MCF 10A (cell line): ENCODE measurements around the gene SLC6A11. TPM values are rescaled to one million over a fixed set of nuclear protein-coding genes. Genes with fewer than 3 reads are reported as not detected.

Experiments used
- BruUV-seq: library from RNA; stranded (reverse); fragments of 400-500 nt; replicated peaks from 2 replicates; lab custom pipeline; 2021; lab: Mats Ljungman, UMichigan
- CTCF ChIA-PET: fragments of 300-600 bp; sonication (Branson Sonifier 250); formaldehyde crosslinking; extraction: SDS; loops from one replicate; lab custom pipeline; 2021; ENCODE audit warnings: antibody characterized with exemption, inconsistent platforms; lab: Yijun Ruan, JAX
- POLR2A ChIA-PET: fragments of 300-600, 350-650 bp; sonication (Branson Sonifier 250); formaldehyde crosslinking; extraction: SDS; loops from one replicate; lab custom pipeline; 2020; ENCODE audit warnings: antibody characterized with exemption, inconsistent platforms; lab: Yijun Ruan, JAX
- DNase-seq: peaks from one replicate; pipeline ENCODE4 v3.0.0-alpha.2; 2018; ENCODE audit not compliant: unreplicated experiment
- H3K27ac Mint-ChIP-seq: one replicate; pipeline ENCODE4 v1.8.0; 2022; ENCODE audit warnings: mild to moderate bottlenecking, low read depth, mixed read lengths; ENCODE audit not compliant: unreplicated experiment
- H3K27me3 Mint-ChIP-seq: one replicate; pipeline ENCODE4 v1.8.0; 2022; ENCODE audit warnings: mixed read lengths; ENCODE audit not compliant: insufficient read depth, unreplicated experiment
- H3K36me3 Mint-ChIP-seq: one replicate; pipeline ENCODE4 v1.8.0; 2022; ENCODE audit warnings: mild to moderate bottlenecking, moderate library complexity, mixed read lengths; ENCODE audit not compliant: insufficient read depth, unreplicated experiment
- H3K4me1 Mint-ChIP-seq: one replicate; pipeline ENCODE4 v1.8.0; 2022; ENCODE audit warnings: mixed read lengths; ENCODE audit not compliant: insufficient read depth, unreplicated experiment
- H3K4me3 Mint-ChIP-seq: one replicate; pipeline ENCODE4 v1.8.0; 2022; ENCODE audit warnings: mild to moderate bottlenecking, moderate library complexity, mixed read lengths; ENCODE audit not compliant: unreplicated experiment
- H3K9me3 Mint-ChIP-seq: one replicate; pipeline ENCODE4 v1.8.0; 2022; ENCODE audit warnings: mixed read lengths; ENCODE audit not compliant: unreplicated experiment
- intact Hi-C: fragments of 100-400 bp; cut with micrococcal nuclease; formaldehyde crosslinking; loops from 2 replicates; pipeline ENCODE4 v1.14.1; 2022
- total RNA-seq: library from RNA; stranded (reverse); gene quantifications from 2 replicates; pipeline ENCODE4 v1.2.3, GENCODE V29; 2022
- TF ChIP-seq, protein P1 (sequence below): fragments of 200-600 bp; IDR thresholded peaks from one replicate; pipeline ENCODE4 v1.8.0; 2022; ENCODE audit warnings: antibody characterized with exemption, mild to moderate bottlenecking; ENCODE audit not compliant: unreplicated experiment

The SLC6A11 gene
- total RNA-seq, 1 experiment from 2014 or later = 1.4 TPM

DNA sequence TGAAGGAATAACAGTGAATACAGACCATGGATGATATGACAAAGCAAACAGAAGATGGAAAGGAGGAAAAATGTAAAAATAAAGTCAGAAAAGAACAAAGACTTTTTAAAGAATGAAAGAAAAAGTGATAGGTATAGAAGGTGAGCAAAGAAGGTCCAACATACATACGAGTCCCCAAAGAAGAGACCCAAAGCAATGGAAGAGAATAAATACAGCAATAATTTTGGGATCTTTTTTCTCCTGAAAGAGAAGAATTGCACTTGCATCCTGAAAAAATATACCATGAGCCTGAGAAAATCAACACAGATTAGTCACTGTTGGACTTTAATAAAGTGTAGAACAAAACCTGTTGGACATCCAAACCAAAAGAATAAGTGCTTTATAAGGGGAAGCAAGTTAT is 91.2 kb downstream of the SLC6A11 start:
- Mint-ChIP-seq H3K36me3 (no peaks in the 10 kb centered on the region), H3K4me1 (no peaks in the 10 kb centered on the region), H3K27ac (no peak overlapping the region), H3K9me3 (peaks cover 38% of the 10 kb centered on the region), H3K4me3 (no peak overlapping the region), H3K27me3 (no peaks in the 10 kb centered on the region)
- BruUV-seq = no TSS peak
- DNase-seq = no peak
- CTCF ChIA-PET = interaction anchor here (0.5 to 1.5 kb wide), 2 partner anchors 38 to 1984 kb away, joined by 3 read pairs; no protein-coding TSS in a partner anchor
- TF ChIP-seq, protein P1, sequence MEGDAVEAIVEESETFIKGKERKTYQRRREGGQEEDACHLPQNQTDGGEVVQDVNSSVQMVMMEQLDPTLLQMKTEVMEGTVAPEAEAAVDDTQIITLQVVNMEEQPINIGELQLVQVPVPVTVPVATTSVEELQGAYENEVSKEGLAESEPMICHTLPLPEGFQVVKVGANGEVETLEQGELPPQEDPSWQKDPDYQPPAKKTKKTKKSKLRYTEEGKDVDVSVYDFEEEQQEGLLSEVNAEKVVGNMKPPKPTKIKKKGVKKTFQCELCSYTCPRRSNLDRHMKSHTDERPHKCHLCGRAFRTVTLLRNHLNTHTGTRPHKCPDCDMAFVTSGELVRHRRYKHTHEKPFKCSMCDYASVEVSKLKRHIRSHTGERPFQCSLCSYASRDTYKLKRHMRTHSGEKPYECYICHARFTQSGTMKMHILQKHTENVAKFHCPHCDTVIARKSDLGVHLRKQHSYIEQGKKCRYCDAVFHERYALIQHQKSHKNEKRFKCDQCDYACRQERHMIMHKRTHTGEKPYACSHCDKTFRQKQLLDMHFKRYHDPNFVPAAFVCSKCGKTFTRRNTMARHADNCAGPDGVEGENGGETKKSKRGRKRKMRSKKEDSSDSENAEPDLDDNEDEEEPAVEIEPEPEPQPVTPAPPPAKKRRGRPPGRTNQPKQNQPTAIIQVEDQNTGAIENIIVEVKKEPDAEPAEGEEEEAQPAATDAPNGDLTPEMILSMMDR = no peak
- POLR2A ChIA-PET = no interaction called here
- intact Hi-C loops = no loop called here

DNA sequence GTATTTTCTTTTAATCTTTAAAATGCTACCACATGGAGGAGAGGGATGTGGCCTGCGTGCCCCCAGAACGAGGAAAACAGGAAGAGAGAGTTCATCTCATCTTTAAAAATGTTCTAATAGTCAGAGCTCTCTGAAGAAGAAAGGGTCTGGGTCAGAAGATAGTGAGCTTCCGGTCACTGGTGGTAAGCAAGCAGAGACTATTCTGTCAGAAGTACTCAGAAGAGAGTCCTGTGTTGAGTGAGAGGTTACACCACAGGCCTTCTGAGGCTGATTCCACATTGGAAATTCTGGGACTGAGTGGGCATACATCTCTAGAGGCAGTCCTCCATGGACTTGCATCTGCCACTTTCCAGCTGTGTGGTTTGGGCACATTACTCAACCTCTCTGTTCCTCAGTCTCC is 94.3 kb downstream of the SLC6A11 start:
- H3K27me3 Mint-ChIP-seq = no peaks in the 10 kb centered on the region
- H3K4me3 Mint-ChIP-seq = no peak overlapping the region
- H3K27ac Mint-ChIP-seq = no peak overlapping the region
- H3K4me1 Mint-ChIP-seq = no peaks in the 10 kb centered on the region
- ChIA-PET POLR2A (no interaction called here), CTCF (interaction anchor here (0.6 to 0.7 kb wide), 2 partner anchors 152 to 491 kb away, joined by 3 read pairs; no protein-coding TSS in a partner anchor)
- intact Hi-C loops = no loop called here
- DNase-seq = no peak
- TF ChIP-seq, protein P1 = no peak
- H3K9me3 Mint-ChIP-seq = peaks cover 38% of the 10 kb centered on the region
- H3K36me3 Mint-ChIP-seq = no peaks in the 10 kb centered on the region
- no TSS peak for BruUV-seq

DNA sequence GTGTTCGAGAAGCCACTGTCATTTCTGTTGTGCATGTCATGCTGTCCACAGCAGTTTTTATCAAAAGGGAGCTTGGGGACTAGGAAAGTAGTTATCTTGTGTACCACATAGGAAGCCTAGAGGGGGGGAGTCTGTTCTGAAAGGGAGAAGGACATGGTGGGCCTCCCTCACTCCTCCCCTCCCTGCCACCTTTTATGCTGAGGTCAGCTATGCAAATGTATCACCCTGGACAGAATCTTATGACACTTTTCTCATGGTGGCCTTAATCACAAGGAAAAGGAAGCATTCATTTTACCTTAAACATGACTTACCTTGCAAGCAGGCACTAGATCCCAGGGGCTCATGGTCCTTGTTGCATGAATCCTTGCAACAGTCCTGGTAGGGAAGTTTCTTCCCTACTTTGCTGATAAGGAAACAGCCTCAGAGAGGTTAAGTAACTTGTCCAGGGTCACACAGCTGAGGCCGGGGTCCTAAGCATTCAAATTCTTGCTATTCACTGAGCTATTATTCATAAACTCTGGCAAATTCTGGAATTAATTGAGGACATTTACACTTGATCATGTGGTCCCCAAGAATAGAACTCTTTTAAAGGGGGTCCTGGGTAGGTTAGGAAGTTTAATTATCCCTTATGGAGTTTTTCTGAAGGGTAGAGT is 95.4 kb downstream of the SLC6A11 start:
- Mint-ChIP-seq H3K4me3 (no peak overlapping the region), H3K9me3 (peaks cover 29% of the 10 kb centered on the region), H3K36me3 (no peaks in the 10 kb centered on the region), H3K27me3 (no peaks in the 10 kb centered on the region), H3K4me1 (no peaks in the 10 kb centered on the region), H3K27ac (no peak overlapping the region)
- intact Hi-C loops = no loop called here
- POLR2A ChIA-PET = no interaction called here
- CTCF ChIA-PET = interaction anchor here (0.7 to 1.0 kb wide), 3 partner anchors 30 to 423 kb away, joined by 3 read pairs; no protein-coding TSS in a partner anchor
- TF ChIP-seq, protein P1 = no peak
- no peak for DNase-seq
- no TSS peak for BruUV-seq

DNA sequence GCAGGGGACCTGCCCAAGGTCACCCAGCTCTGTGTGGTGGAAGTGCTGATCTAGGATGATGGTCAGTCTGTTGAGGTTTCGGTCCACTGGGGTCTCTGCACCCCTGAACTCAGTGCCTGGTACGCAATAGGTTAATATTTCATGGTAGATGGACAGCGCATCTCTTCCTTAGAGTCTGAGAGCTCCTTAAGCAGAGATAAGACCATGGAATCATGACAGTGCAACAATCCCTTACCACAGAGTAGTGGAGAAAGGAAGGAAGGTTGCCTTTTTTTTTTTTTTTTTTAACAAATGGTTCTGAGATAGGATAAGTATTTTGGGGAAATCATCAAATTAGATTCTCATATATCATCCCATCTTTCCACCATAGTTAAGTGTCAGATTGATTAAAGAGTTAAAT is 96.8 kb downstream of the SLC6A11 start:
- DNase-seq = no peak
- ChIA-PET CTCF (interaction anchor here (0.6 kb wide), 2 partner anchors 15 to 315 kb away, joined by 3 to 5 read pairs; no protein-coding TSS in a partner anchor), POLR2A (no interaction called here)
- Mint-ChIP-seq H3K4me3 (no peak overlapping the region), H3K9me3 (peaks cover 16% of the 10 kb centered on the region), H3K27me3 (no peaks in the 10 kb centered on the region), H3K4me1 (peaks cover 3% of the 10 kb centered on the region), H3K36me3 (no peaks in the 10 kb centered on the region), H3K27ac (no peak overlapping the region)
- TF ChIP-seq, protein P1 = no peak
- intact Hi-C loops = no loop called here
- no TSS peak for BruUV-seq
